Liver (tissue), 9 donors: ENCODE measurements around the gene PKP1. TPM values are rescaled to one million over a fixed set of nuclear protein-coding genes. Genes with fewer than 3 reads are reported as not detected.

Source experiments
- DNase-seq: peaks from one replicate; pipeline ENCODE4 v3.0.0-alpha.2; 2017; ENCODE audit warnings: low spot score
- H3K27ac ChIP-seq, 2 donors: one replicate each; pipeline ENCODE4 v1.7.0; 2013; ENCODE audit warnings: inconsistent platforms in 2 of 2, low read length in 2 of 2, control low read depth in 1 of 2, low read depth in 1 of 2, mild to moderate bottlenecking in 1 of 2
- H3K27me3 ChIP-seq, 4 donors: one replicate each; pipeline versions ENCODE4 v1.6.1 to v1.7.0; 2013; ENCODE audit warnings: low read length in 3 of 4, inconsistent platforms in 1 of 4, mild to moderate bottlenecking in 1 of 4, moderate library complexity in 1 of 4; ENCODE audit not compliant: control insufficient read depth in 4 of 4, insufficient read depth in 4 of 4
- H3K36me3 ChIP-seq, 4 donors: one replicate each; pipeline versions ENCODE4 v1.6.1 to v1.7.0; 2013; ENCODE audit warnings: low read length in 3 of 4, mild to moderate bottlenecking in 3 of 4, low read depth in 1 of 4, moderate library complexity in 1 of 4; ENCODE audit not compliant: control insufficient read depth in 4 of 4, insufficient read depth in 3 of 4
- H3K4me1 ChIP-seq, 4 donors: one replicate each; pipeline versions ENCODE4 v1.6.1 to v1.7.0; 2013; ENCODE audit warnings: low read length in 3 of 4, mild to moderate bottlenecking in 3 of 4, moderate library complexity in 1 of 4; ENCODE audit not compliant: control insufficient read depth in 4 of 4, insufficient read depth in 4 of 4
- H3K4me3 ChIP-seq, 3 donors: one replicate each; pipeline versions ENCODE4 v1.6.1 to v1.7.0; 2013; ENCODE audit warnings: low read length in 3 of 3, control low read depth in 1 of 3, low read depth in 1 of 3, mild to moderate bottlenecking in 1 of 3
- H3K9ac ChIP-seq, 2 donors: one replicate each; pipeline ENCODE4 v1.7.0; 2013; ENCODE audit warnings: low read length in 2 of 2, mild to moderate bottlenecking in 2 of 2, moderate library complexity in 2 of 2, control low read depth in 1 of 2, low read depth in 1 of 2
- H3K9me3 ChIP-seq, 4 donors: one replicate each; pipeline versions ENCODE4 v1.6.1 to v1.7.0; 2013; ENCODE audit warnings: low read length in 3 of 4; ENCODE audit not compliant: control insufficient read depth in 4 of 4
- EGR1 ChIP-seq, 2 donors: IDR thresholded peaks; 2 replicates each; pipeline ENCODE4 v1.6.1; 2016 to 2018; ENCODE audit warnings: antibody characterized with exemption in 2 of 2, low read depth in 2 of 2
- FOXA1 ChIP-seq: IDR thresholded peaks from 2 replicates; pipeline ENCODE4 v1.6.1; 2016; ENCODE audit warnings: antibody characterized with exemption
- FOXA2 ChIP-seq: IDR thresholded peaks from 2 replicates; pipeline ENCODE4 v1.6.1; 2016; ENCODE audit warnings: antibody characterized with exemption
- GABPA ChIP-seq, 2 donors: IDR thresholded peaks in 1 of 2; conservative IDR thresholded peaks in 1 of 2; 2 replicates each; pipeline ENCODE4 v1.6.1; 2016; ENCODE audit warnings: antibody characterized with exemption in 2 of 2, mild to moderate bottlenecking in 1 of 2, moderate library complexity in 1 of 2
- HNF4A ChIP-seq, 2 donors: conservative IDR thresholded peaks; 2 replicates each; pipeline ENCODE4 v1.6.1; 2016; ENCODE audit warnings: antibody characterized with exemption in 2 of 2, mild to moderate bottlenecking in 2 of 2
- HNF4G ChIP-seq: IDR thresholded peaks from 2 replicates; pipeline ENCODE4 v1.6.1; 2016; ENCODE audit warnings: antibody characterized with exemption
- JUND ChIP-seq, 2 donors: IDR thresholded peaks; 2 replicates each; pipeline ENCODE4 v1.6.1; 2016; ENCODE audit warnings: antibody characterized with exemption in 2 of 2
- NR2F2 ChIP-seq: IDR thresholded peaks from 2 replicates; pipeline ENCODE4 v1.6.1; 2016; ENCODE audit warnings: antibody characterized with exemption
- RAD21 ChIP-seq, 2 donors: IDR thresholded peaks; 2 replicates each; pipeline ENCODE4 v1.6.1; 2016; ENCODE audit warnings: antibody characterized with exemption in 2 of 2, mild to moderate bottlenecking in 2 of 2
- RXRA ChIP-seq, 2 donors: IDR thresholded peaks; 2 replicates each; pipeline ENCODE4 v1.6.1; 2017 to 2018; ENCODE audit warnings: antibody characterized with exemption in 2 of 2, mild to moderate bottlenecking in 1 of 2
- SP1 ChIP-seq: IDR thresholded peaks from 2 replicates; pipeline ENCODE4 v1.6.1; 2018; ENCODE audit warnings: antibody characterized with exemption, mild to moderate bottlenecking
- TAF1 ChIP-seq: conservative IDR thresholded peaks from 2 replicates; pipeline ENCODE4 v1.6.1; 2016; ENCODE audit warnings: antibody characterized with exemption, mild to moderate bottlenecking
- YY1 ChIP-seq: IDR thresholded peaks from 2 replicates; pipeline ENCODE4 v1.6.1; 2016; ENCODE audit warnings: antibody characterized with exemption, mild to moderate bottlenecking
- WGBS: extraction: QIAGEN DNeasy Blood & Tissue Kit; methylation state at CpG from one replicate; pipeline ENCODE4 v1.1.7; 2013; 5-methylcytosine and 5-hydroxymethylcytosine counted together
- polyA plus RNA-seq, 2 donors: library from polyadenylated mRNA; stranded (reverse) in 1 of 2; unstranded in 1 of 2; fragments of 200-250 nt in 1 of 2; fragments of >200 nt in 1 of 2; fragmentation: Nextera tagmentation in 1 of 2; extraction: Ambion mirVana in 1 of 2; gene quantifications; one replicate each; pipeline versions ENCODE4 v1.2.1 to v1.2.3, GENCODE V29; 2013 to 2015
- total RNA-seq, 2 donors: library from RNA; depleted of rRNA; stranded (reverse); fragments of >200 nt; gene quantifications; one replicate each; pipeline ENCODE4 v1.2.3, GENCODE V29; 2014
- TF ChIP-seq, protein P1 (sequence below): fragments of 150-350 bp; IDR thresholded peaks from 2 replicates; pipeline ENCODE4 v1.5.1; 2017; ENCODE audit warnings: improper control_type of control experiment, low read depth, low read length; ENCODE audit not compliant: missing input control
- TF ChIP-seq, protein P2 (sequence below): IDR thresholded peaks from 2 replicates; pipeline ENCODE4 v1.6.1; 2016; ENCODE audit warnings: antibody characterized with exemption
- TF ChIP-seq, protein P3 (sequence below): IDR thresholded peaks from 2 replicates; pipeline ENCODE4 v1.6.1; 2016; ENCODE audit warnings: antibody characterized with exemption, mild to moderate bottlenecking
- TF ChIP-seq, protein P4 (sequence below): IDR thresholded peaks from 2 replicates; pipeline ENCODE4 v1.6.1; 2016; ENCODE audit warnings: antibody characterized with exemption
- TF ChIP-seq, protein P5 (sequence below): IDR thresholded peaks from 2 replicates; pipeline ENCODE4 v1.6.1; 2016; ENCODE audit warnings: antibody characterized with exemption
- donor health status: healthy.
- donor health status: healthy.
- donor health status: healthy.
- donor health status: healthy.
- donor health status: healthy.

Gene PKP1
- total and polyA plus RNA-seq, 4 donors, result 0.01 TPM; not detected in 3

DNA sequence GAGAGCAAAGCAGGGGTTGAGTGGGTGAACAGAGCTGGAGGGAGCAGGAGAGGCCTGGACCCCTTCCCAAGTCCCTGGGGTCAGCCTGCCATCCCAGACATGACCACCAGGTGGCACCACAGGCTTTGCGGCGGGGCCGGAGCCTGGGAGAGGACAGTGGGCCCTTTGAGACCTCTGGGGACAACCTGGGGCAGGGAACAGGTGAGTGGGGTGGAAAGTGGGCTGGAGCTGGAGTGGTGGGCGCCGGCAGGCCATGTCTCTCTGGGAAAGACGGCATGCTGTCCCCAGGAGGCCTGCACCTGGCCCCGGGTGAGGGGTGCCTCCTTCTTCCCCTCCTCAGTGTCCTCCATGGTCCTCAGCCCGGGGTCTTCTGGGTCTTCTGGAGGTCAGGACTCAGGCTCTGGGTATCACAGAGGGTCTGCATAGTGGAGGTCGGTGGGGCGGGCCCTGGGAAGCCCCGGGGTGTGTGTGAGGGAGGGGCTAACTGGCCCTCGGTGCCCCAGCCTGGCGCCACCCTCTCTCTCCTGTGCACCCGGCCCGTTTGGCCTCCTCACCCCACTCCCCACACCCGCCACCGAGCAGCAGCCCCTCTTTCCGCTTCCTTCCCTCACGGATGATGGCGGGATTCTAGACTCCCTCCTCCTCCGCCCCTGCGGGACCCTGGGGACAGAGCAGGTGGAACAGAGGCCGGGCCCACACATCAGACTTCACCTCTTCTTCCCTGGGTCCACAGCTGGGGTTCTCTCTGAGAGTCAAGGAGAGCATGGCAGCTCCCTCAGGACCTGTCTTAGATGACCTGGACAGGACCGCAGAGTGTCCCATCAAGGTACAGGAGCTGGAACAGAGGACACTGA lies 28.5 kb upstream of the PKP1 start:
- DNase-seq, result peak; percentile 81
- peaks cover 0 to 2% (median 0%) of the 10 kb centered on the region in 4 donors for H3K4me1 ChIP-seq
- no peak overlapping the region for H3K9ac ChIP-seq
- H3K4me3 ChIP-seq, result no peak overlapping the region
- TF ChIP-seq YY1, result no peak
- TF ChIP-seq, protein P1, sequence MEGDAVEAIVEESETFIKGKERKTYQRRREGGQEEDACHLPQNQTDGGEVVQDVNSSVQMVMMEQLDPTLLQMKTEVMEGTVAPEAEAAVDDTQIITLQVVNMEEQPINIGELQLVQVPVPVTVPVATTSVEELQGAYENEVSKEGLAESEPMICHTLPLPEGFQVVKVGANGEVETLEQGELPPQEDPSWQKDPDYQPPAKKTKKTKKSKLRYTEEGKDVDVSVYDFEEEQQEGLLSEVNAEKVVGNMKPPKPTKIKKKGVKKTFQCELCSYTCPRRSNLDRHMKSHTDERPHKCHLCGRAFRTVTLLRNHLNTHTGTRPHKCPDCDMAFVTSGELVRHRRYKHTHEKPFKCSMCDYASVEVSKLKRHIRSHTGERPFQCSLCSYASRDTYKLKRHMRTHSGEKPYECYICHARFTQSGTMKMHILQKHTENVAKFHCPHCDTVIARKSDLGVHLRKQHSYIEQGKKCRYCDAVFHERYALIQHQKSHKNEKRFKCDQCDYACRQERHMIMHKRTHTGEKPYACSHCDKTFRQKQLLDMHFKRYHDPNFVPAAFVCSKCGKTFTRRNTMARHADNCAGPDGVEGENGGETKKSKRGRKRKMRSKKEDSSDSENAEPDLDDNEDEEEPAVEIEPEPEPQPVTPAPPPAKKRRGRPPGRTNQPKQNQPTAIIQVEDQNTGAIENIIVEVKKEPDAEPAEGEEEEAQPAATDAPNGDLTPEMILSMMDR, result peak; percentile 93
- peak; percentile 94 to 96 for TF ChIP-seq RAD21 (IDR thresholded peaks at IDR 0.05)
- H3K9me3 ChIP-seq, result no peaks in the 10 kb centered on the region
- WGBS, result 37% methylated on average over 24 of the region's 24 CpGs
- H3K36me3 ChIP-seq, result no peaks in the 10 kb centered on the region
- no peak overlapping the region for H3K27ac ChIP-seq
- H3K27me3 ChIP-seq, result peaks cover 0 to 3% (median 1%) of the 10 kb centered on the region in 4 donors

DNA sequence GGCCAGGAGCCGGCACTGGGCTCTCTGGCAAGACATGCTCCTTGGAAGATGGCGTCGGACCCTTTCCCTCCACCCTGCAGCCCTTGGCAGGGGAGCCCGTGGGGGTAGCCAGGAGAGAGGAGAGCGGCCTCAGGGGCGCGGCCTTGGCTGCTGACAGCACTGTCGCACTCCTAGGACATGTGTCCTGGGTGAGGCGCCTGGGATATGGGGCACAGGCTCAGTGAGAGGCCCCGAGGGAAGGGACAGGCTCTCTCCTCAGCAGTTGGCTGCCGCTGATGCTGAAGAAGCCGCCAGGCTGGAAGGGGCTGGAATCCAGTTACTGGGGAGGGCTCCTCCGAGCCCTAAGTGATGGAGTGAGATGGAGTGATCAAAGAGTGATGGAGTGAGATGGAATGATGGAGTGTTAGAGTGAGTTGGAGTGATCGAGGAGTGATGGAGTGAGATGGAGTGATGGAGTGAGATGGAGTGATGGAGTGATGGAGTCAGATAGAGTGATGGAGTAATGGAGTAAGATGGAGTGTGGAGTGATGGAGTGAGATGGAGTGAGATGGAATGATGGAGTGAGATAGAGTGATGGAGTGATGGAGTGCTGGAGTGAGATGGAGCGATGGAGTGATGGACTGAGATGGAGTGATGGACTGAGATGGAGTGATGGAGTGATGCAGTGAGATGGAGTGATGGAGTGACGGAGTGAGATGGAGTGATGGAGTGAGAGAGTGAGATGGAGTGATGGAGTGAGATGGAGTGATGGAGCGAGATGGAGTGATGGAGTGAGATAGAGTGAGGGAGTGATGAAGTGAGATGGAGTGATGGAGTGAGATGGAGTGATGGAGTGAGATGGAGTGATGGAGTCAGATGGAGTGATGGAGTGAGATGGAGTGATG lies 27.6 kb upstream of the PKP1 start:
- Histone ChIP-seq H3K27me3 (peaks cover 0 to 3% (median 2%) of the 10 kb centered on the region in 4 donors), H3K36me3 (no peaks in the 10 kb centered on the region), H3K4me3 (no peak overlapping the region), H3K9ac (no peak overlapping the region), H3K4me1 (peaks cover 0 to 2% (median 0%) of the 10 kb centered on the region in 4 donors), H3K27ac (no peak overlapping the region), H3K9me3 (no peaks in the 10 kb centered on the region)
- no peak for TF ChIP-seq YY1
- no peak for TF ChIP-seq HNF4A (conservative IDR thresholded peaks at IDR 0.05)
- TF ChIP-seq, protein P2, sequence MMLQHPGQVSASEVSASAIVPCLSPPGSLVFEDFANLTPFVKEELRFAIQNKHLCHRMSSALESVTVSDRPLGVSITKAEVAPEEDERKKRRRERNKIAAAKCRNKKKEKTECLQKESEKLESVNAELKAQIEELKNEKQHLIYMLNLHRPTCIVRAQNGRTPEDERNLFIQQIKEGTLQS, result no peak
- no peak for TF ChIP-seq TAF1
- no peak for TF ChIP-seq GABPA (IDR thresholded peaks at IDR 0.05 in 1 of 2, conservative IDR thresholded peaks at IDR 0.05 in 1 of 2)
- TF ChIP-seq SP1, result no peak
- TF ChIP-seq, protein P3, sequence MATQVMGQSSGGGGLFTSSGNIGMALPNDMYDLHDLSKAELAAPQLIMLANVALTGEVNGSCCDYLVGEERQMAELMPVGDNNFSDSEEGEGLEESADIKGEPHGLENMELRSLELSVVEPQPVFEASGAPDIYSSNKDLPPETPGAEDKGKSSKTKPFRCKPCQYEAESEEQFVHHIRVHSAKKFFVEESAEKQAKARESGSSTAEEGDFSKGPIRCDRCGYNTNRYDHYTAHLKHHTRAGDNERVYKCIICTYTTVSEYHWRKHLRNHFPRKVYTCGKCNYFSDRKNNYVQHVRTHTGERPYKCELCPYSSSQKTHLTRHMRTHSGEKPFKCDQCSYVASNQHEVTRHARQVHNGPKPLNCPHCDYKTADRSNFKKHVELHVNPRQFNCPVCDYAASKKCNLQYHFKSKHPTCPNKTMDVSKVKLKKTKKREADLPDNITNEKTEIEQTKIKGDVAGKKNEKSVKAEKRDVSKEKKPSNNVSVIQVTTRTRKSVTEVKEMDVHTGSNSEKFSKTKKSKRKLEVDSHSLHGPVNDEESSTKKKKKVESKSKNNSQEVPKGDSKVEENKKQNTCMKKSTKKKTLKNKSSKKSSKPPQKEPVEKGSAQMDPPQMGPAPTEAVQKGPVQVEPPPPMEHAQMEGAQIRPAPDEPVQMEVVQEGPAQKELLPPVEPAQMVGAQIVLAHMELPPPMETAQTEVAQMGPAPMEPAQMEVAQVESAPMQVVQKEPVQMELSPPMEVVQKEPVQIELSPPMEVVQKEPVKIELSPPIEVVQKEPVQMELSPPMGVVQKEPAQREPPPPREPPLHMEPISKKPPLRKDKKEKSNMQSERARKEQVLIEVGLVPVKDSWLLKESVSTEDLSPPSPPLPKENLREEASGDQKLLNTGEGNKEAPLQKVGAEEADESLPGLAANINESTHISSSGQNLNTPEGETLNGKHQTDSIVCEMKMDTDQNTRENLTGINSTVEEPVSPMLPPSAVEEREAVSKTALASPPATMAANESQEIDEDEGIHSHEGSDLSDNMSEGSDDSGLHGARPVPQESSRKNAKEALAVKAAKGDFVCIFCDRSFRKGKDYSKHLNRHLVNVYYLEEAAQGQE, result no peak
- TF ChIP-seq HNF4G, result no peak
- no peak for TF ChIP-seq FOXA1
- TF ChIP-seq, protein P4, sequence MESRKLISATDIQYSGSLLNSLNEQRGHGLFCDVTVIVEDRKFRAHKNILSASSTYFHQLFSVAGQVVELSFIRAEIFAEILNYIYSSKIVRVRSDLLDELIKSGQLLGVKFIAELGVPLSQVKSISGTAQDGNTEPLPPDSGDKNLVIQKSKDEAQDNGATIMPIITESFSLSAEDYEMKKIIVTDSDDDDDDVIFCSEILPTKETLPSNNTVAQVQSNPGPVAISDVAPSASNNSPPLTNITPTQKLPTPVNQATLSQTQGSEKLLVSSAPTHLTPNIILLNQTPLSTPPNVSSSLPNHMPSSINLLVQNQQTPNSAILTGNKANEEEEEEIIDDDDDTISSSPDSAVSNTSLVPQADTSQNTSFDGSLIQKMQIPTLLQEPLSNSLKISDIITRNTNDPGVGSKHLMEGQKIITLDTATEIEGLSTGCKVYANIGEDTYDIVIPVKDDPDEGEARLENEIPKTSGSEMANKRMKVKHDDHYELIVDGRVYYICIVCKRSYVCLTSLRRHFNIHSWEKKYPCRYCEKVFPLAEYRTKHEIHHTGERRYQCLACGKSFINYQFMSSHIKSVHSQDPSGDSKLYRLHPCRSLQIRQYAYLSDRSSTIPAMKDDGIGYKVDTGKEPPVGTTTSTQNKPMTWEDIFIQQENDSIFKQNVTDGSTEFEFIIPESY, result no peak
- TF ChIP-seq RAD21 (IDR thresholded peaks at IDR 0.05), result no peak
- no peak for TF ChIP-seq NR2F2
- no peak for TF ChIP-seq JUND (IDR thresholded peaks at IDR 0.05)
- no peak for TF ChIP-seq RXRA (IDR thresholded peaks at IDR 0.05)
- no peak for TF ChIP-seq EGR1 (IDR thresholded peaks at IDR 0.05; ENCODE audit: low read depth in 2 of 2)
- no peak for TF ChIP-seq FOXA2
- TF ChIP-seq, protein P5, sequence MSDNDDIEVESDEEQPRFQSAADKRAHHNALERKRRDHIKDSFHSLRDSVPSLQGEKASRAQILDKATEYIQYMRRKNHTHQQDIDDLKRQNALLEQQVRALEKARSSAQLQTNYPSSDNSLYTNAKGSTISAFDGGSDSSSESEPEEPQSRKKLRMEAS, result no peak
- TF ChIP-seq, protein P1, result no peak
- WGBS, result 80% methylated on average over 17 of the region's 17 CpGs
- no peak for DNase-seq
